Measurements from ENCODE around the gene TRAF2.
"Not testable (repeated sequence)": the region's sequence is repeated elsewhere in the genome, so short reads cannot be mapped to it uniquely, and the experiment has no call there.

The TRAF2 gene

GRCh38 chr9:136875155-136875554 is 11.2 kb upstream of the TRAF2 start:
- Histone ChIP-seq H3K27me3 (ENCODE audit: control insufficient read depth, insufficient read depth, low read length) (no peaks in the 10 kb centered on the region), H3K9me3 (ENCODE audit: control insufficient read depth, insufficient read depth, low read length) (peaks cover 16% of the 10 kb centered on the region), H3K27ac (ENCODE audit: low read depth, low read length) (no peak overlapping the region), H3K4me3 (ENCODE audit: low read depth, low read length) (no peak overlapping the region), H3K4me1 (ENCODE audit: control insufficient read depth, insufficient read depth, low read length) (no peaks in the 10 kb centered on the region), H3K9ac (ENCODE audit: low read depth, low read length) (no peak overlapping the region), H3K36me3 (ENCODE audit: control insufficient read depth, insufficient read depth, low read length) (no peaks in the 10 kb centered on the region)

GRCh38 chr9:136876476-136876875 is 9.8 kb upstream of the TRAF2 start:
- no peaks in the 10 kb centered on the region for H3K36me3 ChIP-seq (ENCODE audit: control insufficient read depth, insufficient read depth, low read length)
- no peak overlapping the region for H3K9ac ChIP-seq (ENCODE audit: low read depth, low read length)
- no peaks in the 10 kb centered on the region for H3K4me1 ChIP-seq (ENCODE audit: control insufficient read depth, insufficient read depth, low read length)
- no peak overlapping the region for H3K27ac ChIP-seq (ENCODE audit: low read depth, low read length)
- no peak overlapping the region for H3K4me3 ChIP-seq (ENCODE audit: low read depth, low read length)
- no peaks in the 10 kb centered on the region for H3K27me3 ChIP-seq (ENCODE audit: control insufficient read depth, insufficient read depth, low read length)
- H3K9me3 ChIP-seq (ENCODE audit: control insufficient read depth, insufficient read depth, low read length) = peaks cover 11% of the 10 kb centered on the region; the same call in 1 of the 2 replicates

- Histone ChIP-seq H3K9ac (ENCODE audit: low read depth, low read length) (no peak overlapping the region), H3K36me3 (ENCODE audit: control insufficient read depth, insufficient read depth, low read length) (no peaks in the 10 kb centered on the region), H3K4me1 (ENCODE audit: control insufficient read depth, insufficient read depth, low read length) (no peaks in the 10 kb centered on the region), H3K4me3 (ENCODE audit: low read depth, low read length) (no peak overlapping the region), H3K27ac (ENCODE audit: low read depth, low read length) (no peak overlapping the region), H3K9me3 (ENCODE audit: control insufficient read depth, insufficient read depth, low read length) (no peaks in the 10 kb centered on the region), H3K27me3 (ENCODE audit: control insufficient read depth, insufficient read depth, low read length) (no peaks in the 10 kb centered on the region)
These were observed 5.7 kb upstream of the TRAF2 start for GRCh38 chr9:136880651-136881050.

- Histone ChIP-seq H3K4me1 (ENCODE audit: control insufficient read depth, insufficient read depth, low read length) (no peaks in the 10 kb centered on the region), H3K27me3 (ENCODE audit: control insufficient read depth, insufficient read depth, low read length) (no peaks in the 10 kb centered on the region), H3K9me3 (ENCODE audit: control insufficient read depth, insufficient read depth, low read length) (no peaks in the 10 kb centered on the region), H3K9ac (ENCODE audit: low read depth, low read length) (no peak overlapping the region), H3K4me3 (ENCODE audit: low read depth, low read length) (no peak overlapping the region), H3K36me3 (ENCODE audit: control insufficient read depth, insufficient read depth, low read length) (no peaks in the 10 kb centered on the region), H3K27ac (ENCODE audit: low read depth, low read length) (no peak overlapping the region)
These were observed 4.6 kb upstream of the TRAF2 start for GRCh38 chr9:136881691-136882108.

- H3K4me1 ChIP-seq (ENCODE audit: control insufficient read depth, insufficient read depth, low read length) = 0 out of 2 replicates have a peak, but pooled peaks cover 2% of the 10 kb centered on the region
- H3K9me3 ChIP-seq (ENCODE audit: control insufficient read depth, insufficient read depth, low read length) = no peaks in the 10 kb centered on the region
- H3K27me3 ChIP-seq (ENCODE audit: control insufficient read depth, insufficient read depth, low read length) = no peaks in the 10 kb centered on the region
- H3K4me3 ChIP-seq (ENCODE audit: low read depth, low read length) = no peak overlapping the region
- no peaks in the 10 kb centered on the region for H3K36me3 ChIP-seq (ENCODE audit: control insufficient read depth, insufficient read depth, low read length)
- H3K27ac ChIP-seq (ENCODE audit: low read depth, low read length) = no peak overlapping the region
- no peak overlapping the region for H3K9ac ChIP-seq (ENCODE audit: low read depth, low read length)
These were observed 4.0 kb upstream of the TRAF2 start for GRCh38 chr9:136882109-136882946.

- H3K27me3 ChIP-seq (ENCODE audit: control insufficient read depth, insufficient read depth, low read length); H3K9me3 ChIP-seq (ENCODE audit: control insufficient read depth, insufficient read depth, low read length); H3K4me3 ChIP-seq (ENCODE audit: low read depth, low read length); H3K27ac ChIP-seq (ENCODE audit: low read depth, low read length); H3K4me1 ChIP-seq (ENCODE audit: control insufficient read depth, insufficient read depth, low read length); H3K36me3 ChIP-seq (ENCODE audit: control insufficient read depth, insufficient read depth, low read length); H3K9ac ChIP-seq (ENCODE audit: low read depth, low read length): not testable (repeated sequence)
These were observed 3.4 kb upstream of the TRAF2 start for GRCh38 chr9:136882947-136883283.

GRCh38 chr9:136883670-136884069 is 2.6 kb upstream of the TRAF2 start:
- not testable (repeated sequence) for H3K9me3 ChIP-seq (ENCODE audit: control insufficient read depth, insufficient read depth, low read length); H3K27ac ChIP-seq (ENCODE audit: low read depth, low read length); H3K4me1 ChIP-seq (ENCODE audit: control insufficient read depth, insufficient read depth, low read length); H3K27me3 ChIP-seq (ENCODE audit: control insufficient read depth, insufficient read depth, low read length); H3K36me3 ChIP-seq (ENCODE audit: control insufficient read depth, insufficient read depth, low read length); H3K4me3 ChIP-seq (ENCODE audit: low read depth, low read length); H3K9ac ChIP-seq (ENCODE audit: low read depth, low read length)

GRCh38 chr9:136886610-136887597 is 588 bp downstream of the TRAF2 start:
- peak overlapping the region; percentile 61 for H3K27ac ChIP-seq (ENCODE audit: low read depth, low read length)
- H3K4me3 ChIP-seq (ENCODE audit: low read depth, low read length) = peak overlapping the region; percentile 83
- no peaks in the 10 kb centered on the region for H3K27me3 ChIP-seq (ENCODE audit: control insufficient read depth, insufficient read depth, low read length)
- H3K9ac ChIP-seq (ENCODE audit: low read depth, low read length) = peak overlapping the region; percentile 65; the same call in 1 of the 2 replicates
- peaks cover 12% of the 10 kb centered on the region; the same call in 1 of the 2 replicates for H3K36me3 ChIP-seq (ENCODE audit: control insufficient read depth, insufficient read depth, low read length)
- H3K9me3 ChIP-seq (ENCODE audit: control insufficient read depth, insufficient read depth, low read length) = no peaks in the 10 kb centered on the region
- H3K4me1 ChIP-seq (ENCODE audit: control insufficient read depth, insufficient read depth, low read length) = 0 out of 2 replicates have a peak, but pooled peaks cover 4% of the 10 kb centered on the region

- Histone ChIP-seq H3K27me3 (ENCODE audit: control insufficient read depth, insufficient read depth, low read length) (no peaks in the 10 kb centered on the region), H3K9me3 (ENCODE audit: control insufficient read depth, insufficient read depth, low read length) (no peaks in the 10 kb centered on the region), H3K27ac (ENCODE audit: low read depth, low read length) (no peak overlapping the region), H3K4me3 (ENCODE audit: low read depth, low read length) (no peak overlapping the region), H3K4me1 (ENCODE audit: control insufficient read depth, insufficient read depth, low read length) (0 out of 2 replicates have a peak, but pooled peaks cover 4% of the 10 kb centered on the region), H3K36me3 (ENCODE audit: control insufficient read depth, insufficient read depth, low read length) (peaks cover 18% of the 10 kb centered on the region), H3K9ac (ENCODE audit: low read depth, low read length) (no peak overlapping the region)
These were observed 2.1 kb downstream of the TRAF2 start for GRCh38 chr9:136888454-136888853.

GRCh38 chr9:136889858-136890257 is 3.5 kb downstream of the TRAF2 start:
- 0 out of 2 replicates have a peak, but pooled peaks cover 4% of the 10 kb centered on the region for H3K4me1 ChIP-seq (ENCODE audit: control insufficient read depth, insufficient read depth, low read length)
- H3K36me3 ChIP-seq (ENCODE audit: control insufficient read depth, insufficient read depth, low read length) = peaks cover 26% of the 10 kb centered on the region
- no peaks in the 10 kb centered on the region for H3K9me3 ChIP-seq (ENCODE audit: control insufficient read depth, insufficient read depth, low read length)
- H3K4me3 ChIP-seq (ENCODE audit: low read depth, low read length) = no peak overlapping the region
- H3K27ac ChIP-seq (ENCODE audit: low read depth, low read length) = no peak overlapping the region
- no peaks in the 10 kb centered on the region for H3K27me3 ChIP-seq (ENCODE audit: control insufficient read depth, insufficient read depth, low read length)
- no peak overlapping the region for H3K9ac ChIP-seq (ENCODE audit: low read depth, low read length)

GRCh38 chr9:136890661-136891060 is 4.3 kb downstream of the TRAF2 start:
- Histone ChIP-seq H3K9me3 (ENCODE audit: control insufficient read depth, insufficient read depth, low read length) (no peaks in the 10 kb centered on the region), H3K27ac (ENCODE audit: low read depth, low read length) (no peak overlapping the region), H3K9ac (ENCODE audit: low read depth, low read length) (no peak overlapping the region), H3K27me3 (ENCODE audit: control insufficient read depth, insufficient read depth, low read length) (no peaks in the 10 kb centered on the region), H3K4me3 (ENCODE audit: low read depth, low read length) (no peak overlapping the region), H3K36me3 (ENCODE audit: control insufficient read depth, insufficient read depth, low read length) (peaks cover 31% of the 10 kb centered on the region), H3K4me1 (ENCODE audit: control insufficient read depth, insufficient read depth, low read length) (0 out of 2 replicates have a peak, but pooled peaks cover 4% of the 10 kb centered on the region)

Measured in HUES48 (cell line).